Measurements from ENCODE around the gene HMCN1.

GRCh38 chr1:186089940-186090339 lies 355.7 kb downstream of the HMCN1 start:
- TF ChIP-seq, protein P1, sequence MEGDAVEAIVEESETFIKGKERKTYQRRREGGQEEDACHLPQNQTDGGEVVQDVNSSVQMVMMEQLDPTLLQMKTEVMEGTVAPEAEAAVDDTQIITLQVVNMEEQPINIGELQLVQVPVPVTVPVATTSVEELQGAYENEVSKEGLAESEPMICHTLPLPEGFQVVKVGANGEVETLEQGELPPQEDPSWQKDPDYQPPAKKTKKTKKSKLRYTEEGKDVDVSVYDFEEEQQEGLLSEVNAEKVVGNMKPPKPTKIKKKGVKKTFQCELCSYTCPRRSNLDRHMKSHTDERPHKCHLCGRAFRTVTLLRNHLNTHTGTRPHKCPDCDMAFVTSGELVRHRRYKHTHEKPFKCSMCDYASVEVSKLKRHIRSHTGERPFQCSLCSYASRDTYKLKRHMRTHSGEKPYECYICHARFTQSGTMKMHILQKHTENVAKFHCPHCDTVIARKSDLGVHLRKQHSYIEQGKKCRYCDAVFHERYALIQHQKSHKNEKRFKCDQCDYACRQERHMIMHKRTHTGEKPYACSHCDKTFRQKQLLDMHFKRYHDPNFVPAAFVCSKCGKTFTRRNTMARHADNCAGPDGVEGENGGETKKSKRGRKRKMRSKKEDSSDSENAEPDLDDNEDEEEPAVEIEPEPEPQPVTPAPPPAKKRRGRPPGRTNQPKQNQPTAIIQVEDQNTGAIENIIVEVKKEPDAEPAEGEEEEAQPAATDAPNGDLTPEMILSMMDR (IDR thresholded peaks at IDR 0.05): no peak
- no peak for TF ChIP-seq POLR2A (IDR thresholded peaks at IDR 0.05)
